Activated T-helper 17 cell treated with anti-CD3 and anti-CD28 coated beads, Interleukin-2, amount 50 U/mL, for 72 hours (primary cell): ENCODE measurements around the gene RNF38. TPM values are rescaled to one million over a fixed set of nuclear protein-coding genes. Genes with fewer than 3 reads are reported as not detected.
"Not testable (repeated sequence)": the region's sequence is repeated elsewhere in the genome, so short reads cannot be mapped to it uniquely, and the experiment has no call there.

Source experiments
- ATAC-seq: fragments of 150-1000 bp; cut with Tn5 transposase; replicated peaks from 2 replicates; pipeline ENCODE4 v1.10.0; 2021; ENCODE audit warnings: mild to moderate bottlenecking, moderate library complexity
- H3K27ac Mint-ChIP-seq: one replicate; pipeline ENCODE4 v1.8.0; 2022; ENCODE audit warnings: mixed read lengths
- H3K27me3 Mint-ChIP-seq: one replicate; pipeline ENCODE4 v1.8.0; 2022; ENCODE audit warnings: mixed read lengths
- H3K36me3 Mint-ChIP-seq: one replicate; pipeline ENCODE4 v1.8.0; 2022; ENCODE audit warnings: low read depth, mild to moderate bottlenecking, mixed read lengths
- H3K4me1 Mint-ChIP-seq: one replicate; pipeline ENCODE4 v1.8.0; 2022; ENCODE audit warnings: mixed read lengths
- H3K4me3 Mint-ChIP-seq: one replicate; pipeline ENCODE4 v1.8.0; 2022; ENCODE audit warnings: mild to moderate bottlenecking, mixed read lengths
- H3K9me3 Mint-ChIP-seq: one replicate; pipeline ENCODE4 v1.8.0; 2022; ENCODE audit warnings: mixed read lengths
- total RNA-seq, 2 donors: library from RNA; stranded (reverse); gene quantifications; one replicate each; pipeline ENCODE4 v1.2.3, GENCODE V29; 2022

The RNF38 gene
- total RNA-seq, 2 donors from 2014 or later: 39.1 to 39.3 TPM

DNA sequence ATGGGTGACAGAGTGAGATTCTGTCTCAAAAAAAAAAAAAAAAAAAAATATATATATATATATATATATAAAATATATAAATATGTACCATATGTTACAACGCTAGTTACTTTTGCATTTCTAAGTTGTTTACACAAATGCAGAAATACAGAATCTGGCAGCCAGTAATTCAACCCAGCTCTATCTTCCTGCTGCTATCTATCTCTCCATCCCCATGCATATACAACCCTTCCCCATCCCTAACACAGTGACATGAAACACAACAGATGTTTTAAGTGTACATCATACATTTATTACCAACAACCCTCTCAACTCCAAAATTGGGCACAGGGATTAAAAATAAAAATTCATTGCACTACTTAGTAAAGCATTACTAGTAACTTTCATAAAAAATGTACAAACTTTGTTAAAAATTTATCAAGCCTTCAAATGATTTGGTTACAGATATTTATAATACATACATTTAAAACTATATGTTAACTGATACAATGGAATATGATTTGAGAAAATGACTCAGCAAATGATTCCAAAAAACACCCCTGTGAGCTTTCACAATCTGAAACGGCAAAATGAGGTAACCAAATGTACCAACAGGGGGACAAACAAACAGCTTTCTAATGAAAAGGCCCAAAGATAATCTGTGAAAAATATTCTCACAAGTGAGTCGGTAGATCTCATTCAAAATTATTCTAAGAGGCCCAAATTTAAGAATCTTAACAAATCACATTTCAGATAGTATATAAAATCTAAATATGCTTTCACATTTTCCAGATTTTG, 63.8 kb downstream of the RNF38 start:
- H3K9me3 Mint-ChIP-seq: no peaks in the 10 kb centered on the region
- no peak for ATAC-seq
- H3K4me3 Mint-ChIP-seq: no peak overlapping the region
- no peaks in the 10 kb centered on the region for H3K4me1 Mint-ChIP-seq
- H3K27ac Mint-ChIP-seq: peak overlapping the region; percentile 23
- no peaks in the 10 kb centered on the region for H3K27me3 Mint-ChIP-seq
- peaks cover 73% of the 10 kb centered on the region for H3K36me3 Mint-ChIP-seq

- ATAC-seq: no peak
- no peaks in the 10 kb centered on the region for H3K4me1 Mint-ChIP-seq
- H3K9me3 Mint-ChIP-seq: no peaks in the 10 kb centered on the region
- peaks cover 30% of the 10 kb centered on the region for H3K36me3 Mint-ChIP-seq
- peak overlapping the region; percentile 76 for H3K27ac Mint-ChIP-seq
- H3K27me3 Mint-ChIP-seq: no peaks in the 10 kb centered on the region
- no peak overlapping the region for H3K4me3 Mint-ChIP-seq
These were observed 68.1 kb downstream of the RNF38 start for GRCh38 chr9:36332006-36332405.

DNA sequence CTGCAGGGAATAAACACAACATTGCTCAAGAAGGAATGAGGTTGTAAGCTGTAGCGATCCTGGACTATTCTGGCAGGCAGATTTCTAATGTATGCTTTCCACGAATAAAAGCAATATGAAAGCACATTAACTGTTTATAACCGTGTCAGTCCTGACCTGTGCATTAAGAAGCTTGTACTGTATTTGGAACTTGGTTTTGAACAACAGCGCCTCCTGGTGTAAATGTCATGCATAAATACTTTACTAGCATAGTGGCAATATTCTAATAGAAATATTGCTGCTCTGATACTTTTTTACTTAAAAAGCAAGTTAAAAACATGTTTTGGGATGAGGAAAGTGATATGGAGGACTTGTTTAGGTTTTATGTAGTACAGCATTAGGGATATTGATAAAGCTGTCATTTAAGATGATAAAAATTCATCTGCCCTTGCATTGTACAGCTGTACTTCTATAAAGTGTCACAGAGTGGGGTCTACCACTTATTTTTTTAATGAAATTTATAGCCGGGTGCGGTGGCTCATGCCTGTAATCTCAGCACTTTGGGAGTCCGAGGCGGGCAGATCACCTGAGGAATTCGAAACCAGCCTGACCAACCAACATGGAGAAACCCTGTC, 71.2 kb downstream of the RNF38 start:
- Mint-ChIP-seq H3K4me1 (no peaks in the 10 kb centered on the region), H3K4me3 (no peak overlapping the region), H3K27ac (no peak overlapping the region), H3K27me3 (no peaks in the 10 kb centered on the region), H3K9me3 (no peaks in the 10 kb centered on the region), H3K36me3 (no peaks in the 10 kb centered on the region)
- peak; percentile 80 for ATAC-seq

GRCh38 chr9:36325081-36325828, 74.8 kb downstream of the RNF38 start:
- Mint-ChIP-seq H3K4me1 (no peaks in the 10 kb centered on the region), H3K4me3 (no peak overlapping the region), H3K27ac (no peak overlapping the region), H3K9me3 (no peaks in the 10 kb centered on the region), H3K36me3 (no peaks in the 10 kb centered on the region), H3K27me3 (no peaks in the 10 kb centered on the region)
- ATAC-seq: no peak

DNA sequence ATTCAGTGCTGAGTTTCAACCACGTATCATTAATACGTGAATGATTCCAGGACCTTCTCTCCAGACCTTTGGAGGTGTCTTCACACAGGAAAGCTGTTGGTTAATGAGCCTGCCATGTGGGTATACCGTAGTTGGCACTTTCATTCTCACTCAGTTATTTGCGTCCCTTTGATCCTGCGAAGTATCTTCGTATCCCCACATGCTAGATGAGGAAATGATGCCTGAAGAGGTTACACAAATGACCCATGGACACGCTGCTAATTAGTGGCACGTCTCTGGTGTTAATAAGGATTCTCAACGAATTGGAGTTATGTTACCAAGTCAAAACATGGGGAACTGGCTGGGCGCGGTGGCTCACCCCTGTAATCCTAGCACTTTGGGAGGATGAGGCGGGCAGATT, 76.1 kb downstream of the RNF38 start:
- Mint-ChIP-seq H3K4me3 (no peak overlapping the region), H3K27me3 (no peaks in the 10 kb centered on the region), H3K9me3 (no peaks in the 10 kb centered on the region), H3K27ac (no peak overlapping the region), H3K36me3 (no peaks in the 10 kb centered on the region), H3K4me1 (no peaks in the 10 kb centered on the region)
- ATAC-seq: peak; percentile 52

- H3K4me3 Mint-ChIP-seq: no peak overlapping the region
- H3K36me3 Mint-ChIP-seq: no peaks in the 10 kb centered on the region
- H3K27ac Mint-ChIP-seq: no peak overlapping the region
- no peaks in the 10 kb centered on the region for H3K4me1 Mint-ChIP-seq
- no peak for ATAC-seq
- H3K9me3 Mint-ChIP-seq: no peaks in the 10 kb centered on the region
- H3K27me3 Mint-ChIP-seq: no peaks in the 10 kb centered on the region
These were observed 77.6 kb downstream of the RNF38 start for GRCh38 chr9:36322462-36322861.

- not testable (repeated sequence) for ATAC-seq, H3K27ac Mint-ChIP-seq, H3K36me3 Mint-ChIP-seq, H3K27me3 Mint-ChIP-seq, H3K4me1 Mint-ChIP-seq, H3K9me3 Mint-ChIP-seq, H3K4me3 Mint-ChIP-seq
These were observed 78.2 kb downstream of the RNF38 start for GRCh38 chr9:36321903-36322302.

- no peaks in the 10 kb centered on the region for H3K27me3 Mint-ChIP-seq
- ATAC-seq: no peak
- H3K9me3 Mint-ChIP-seq: no peaks in the 10 kb centered on the region
- H3K4me1 Mint-ChIP-seq: no peaks in the 10 kb centered on the region
- no peak overlapping the region for H3K4me3 Mint-ChIP-seq
- H3K27ac Mint-ChIP-seq: no peak overlapping the region
- no peaks in the 10 kb centered on the region for H3K36me3 Mint-ChIP-seq
These were observed 79.6 kb downstream of the RNF38 start for GRCh38 chr9:36320466-36320865.

DNA sequence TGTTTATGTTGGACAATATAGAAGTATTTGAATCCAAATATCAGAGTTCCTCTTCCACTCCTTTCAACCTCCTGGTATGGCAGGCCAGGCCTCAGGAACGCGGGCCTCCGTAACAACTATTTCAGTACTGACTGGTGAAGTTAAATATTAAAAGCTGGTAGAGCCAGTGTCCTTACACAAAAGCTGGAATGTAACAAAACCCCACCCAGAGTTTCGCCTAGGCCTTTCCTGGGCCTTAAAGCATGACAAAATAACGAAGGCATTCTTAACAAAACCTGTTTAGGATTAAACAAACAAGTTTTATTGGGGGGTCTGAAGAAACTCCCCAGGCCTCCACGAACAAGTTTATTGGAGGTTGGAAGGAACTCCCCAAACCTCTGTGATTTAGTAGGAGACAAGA, 80.3 kb downstream of the RNF38 start:
- Mint-ChIP-seq H3K9me3 (no peaks in the 10 kb centered on the region), H3K4me3 (no peak overlapping the region), H3K36me3 (no peaks in the 10 kb centered on the region), H3K27ac (no peak overlapping the region), H3K27me3 (no peaks in the 10 kb centered on the region), H3K4me1 (no peaks in the 10 kb centered on the region)
- ATAC-seq: no peak

DNA sequence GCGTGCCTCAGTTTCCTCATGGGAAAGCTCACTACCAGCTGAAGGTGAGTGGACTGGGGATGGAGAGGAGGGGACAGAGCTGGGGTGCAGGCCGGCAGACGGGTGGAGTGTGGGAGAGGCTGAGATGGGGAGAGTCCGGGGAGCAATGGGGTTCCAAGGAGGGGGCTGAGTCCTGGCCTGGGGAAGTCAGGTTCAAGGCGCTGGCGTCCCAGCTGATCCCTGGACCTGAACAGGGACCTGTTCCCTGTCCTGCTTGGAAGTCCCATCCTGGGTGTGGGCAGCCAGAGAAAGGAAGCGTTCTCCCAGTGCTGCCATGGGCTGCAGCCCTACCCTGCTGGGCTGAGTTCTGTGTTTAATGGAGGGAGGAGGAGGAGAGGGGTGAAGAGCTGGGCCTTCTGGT, 80.9 kb downstream of the RNF38 start:
- Mint-ChIP-seq H3K9me3 (no peaks in the 10 kb centered on the region), H3K27ac (no peak overlapping the region), H3K27me3 (no peaks in the 10 kb centered on the region), H3K36me3 (no peaks in the 10 kb centered on the region), H3K4me1 (no peaks in the 10 kb centered on the region), H3K4me3 (no peak overlapping the region)
- ATAC-seq: no peak

DNA sequence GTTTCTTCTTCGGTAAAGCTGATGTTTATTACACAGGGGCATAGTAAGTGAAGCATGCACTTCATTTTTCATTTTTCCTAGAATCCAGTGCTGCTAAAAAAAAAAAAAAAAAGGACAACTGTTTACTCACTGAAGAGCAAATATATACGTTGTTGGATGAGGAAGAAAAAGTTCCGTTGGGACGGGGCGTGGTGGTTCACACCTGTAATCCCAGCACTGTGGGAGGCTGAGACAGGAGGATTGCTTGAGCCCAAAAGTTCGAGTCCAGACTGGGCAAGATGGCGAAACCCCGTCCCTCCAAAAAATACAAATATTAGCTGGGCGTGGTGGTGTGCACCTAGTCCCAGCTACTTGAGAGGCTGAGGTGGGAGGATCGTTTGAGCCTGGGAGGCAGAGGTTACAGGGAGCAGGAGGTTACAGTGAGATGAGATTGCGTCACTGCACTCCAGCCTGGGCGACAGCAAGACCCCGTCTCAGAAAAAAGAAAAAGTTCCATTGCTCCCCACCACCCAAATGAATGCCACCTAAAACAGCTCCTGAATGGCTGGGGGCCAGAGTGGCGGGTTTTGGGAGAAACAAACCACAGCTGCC, 81.8 kb downstream of the RNF38 start:
- Mint-ChIP-seq H3K36me3 (no peaks in the 10 kb centered on the region), H3K4me3 (no peak overlapping the region), H3K27ac (no peak overlapping the region), H3K4me1 (no peaks in the 10 kb centered on the region), H3K9me3 (no peaks in the 10 kb centered on the region), H3K27me3 (no peaks in the 10 kb centered on the region)
- ATAC-seq: no peak

DNA sequence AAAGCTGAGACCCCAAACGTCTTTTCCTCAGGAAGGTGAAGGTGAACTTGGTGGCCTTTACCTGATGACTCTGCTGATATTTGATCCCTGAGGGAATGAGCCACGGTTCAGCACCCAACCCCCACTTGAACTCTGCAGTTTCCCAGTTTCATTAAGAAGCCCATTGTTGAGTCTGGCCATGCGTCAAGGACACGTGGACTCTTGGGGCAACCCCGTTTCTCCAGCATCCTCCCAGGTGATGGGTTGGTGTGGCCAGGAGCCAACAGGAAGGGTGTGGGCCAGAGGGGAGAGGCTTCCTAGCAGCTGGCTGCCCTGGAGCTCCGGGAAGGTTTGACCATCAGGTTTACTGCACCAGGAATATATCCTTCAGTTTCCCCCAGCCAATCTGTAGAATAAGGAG, 82.3 kb downstream of the RNF38 start:
- Mint-ChIP-seq H3K4me3 (no peak overlapping the region), H3K27ac (no peak overlapping the region), H3K27me3 (no peaks in the 10 kb centered on the region), H3K9me3 (no peaks in the 10 kb centered on the region), H3K4me1 (no peaks in the 10 kb centered on the region), H3K36me3 (no peaks in the 10 kb centered on the region)
- no peak for ATAC-seq

DNA sequence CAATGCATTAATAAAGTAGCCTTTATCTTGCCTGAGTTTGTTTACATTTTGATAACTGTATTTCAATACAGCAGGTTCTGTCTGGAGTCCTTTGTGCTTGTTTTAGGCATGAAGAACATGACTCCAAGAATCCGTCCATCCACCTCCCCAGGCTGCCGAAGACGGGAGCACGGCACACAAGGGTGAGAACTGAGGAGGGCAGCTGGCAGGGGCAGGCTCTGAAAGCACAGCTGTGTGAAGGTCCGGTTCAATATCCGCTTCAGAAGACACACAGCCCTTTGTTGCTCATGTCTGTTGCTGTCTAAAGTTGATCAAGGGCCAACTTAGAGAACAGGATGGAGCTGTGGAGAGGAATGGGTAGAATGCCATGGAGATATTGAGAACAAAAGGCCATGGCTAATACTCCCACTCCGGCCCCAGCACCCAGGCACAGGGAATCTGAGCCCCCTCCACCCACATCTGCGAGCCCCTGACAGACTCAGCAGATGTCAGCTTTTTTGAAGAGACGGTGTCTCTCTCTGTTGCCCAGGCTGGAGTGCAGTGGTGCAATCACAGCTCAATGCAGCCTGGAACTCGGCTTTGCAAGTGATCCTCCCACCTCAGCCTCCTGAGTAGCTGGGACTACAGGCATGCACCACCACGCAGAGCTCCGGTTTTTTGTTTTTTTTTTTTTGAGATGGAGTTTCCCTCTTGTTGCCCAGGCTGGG, 83.3 kb downstream of the RNF38 start:
- H3K9me3 Mint-ChIP-seq: no peaks in the 10 kb centered on the region
- H3K36me3 Mint-ChIP-seq: no peaks in the 10 kb centered on the region
- no peaks in the 10 kb centered on the region for H3K27me3 Mint-ChIP-seq
- no peak for ATAC-seq
- H3K27ac Mint-ChIP-seq: no peak overlapping the region
- no peaks in the 10 kb centered on the region for H3K4me1 Mint-ChIP-seq
- no peak overlapping the region for H3K4me3 Mint-ChIP-seq

GRCh38 chr9:36316049-36316448, 84.0 kb downstream of the RNF38 start:
- H3K36me3 Mint-ChIP-seq: no peaks in the 10 kb centered on the region
- no peak overlapping the region for H3K4me3 Mint-ChIP-seq
- H3K27me3 Mint-ChIP-seq: no peaks in the 10 kb centered on the region
- no peaks in the 10 kb centered on the region for H3K4me1 Mint-ChIP-seq
- no peaks in the 10 kb centered on the region for H3K9me3 Mint-ChIP-seq
- ATAC-seq: no peak
- no peak overlapping the region for H3K27ac Mint-ChIP-seq
